Measurements from ENCODE around the gene ZGRF1. TPM values are rescaled to one million over a fixed set of nuclear protein-coding genes. Genes with fewer than 3 reads are reported as not detected.

ZGRF1 gene
- total and polyA plus RNA-seq, 9 of the 15 experiments (the other 6 are each of a cell fraction or from before 2014, with no cell fraction given), result 8.8 to 35.2 (median 22.0) TPM

DNA sequence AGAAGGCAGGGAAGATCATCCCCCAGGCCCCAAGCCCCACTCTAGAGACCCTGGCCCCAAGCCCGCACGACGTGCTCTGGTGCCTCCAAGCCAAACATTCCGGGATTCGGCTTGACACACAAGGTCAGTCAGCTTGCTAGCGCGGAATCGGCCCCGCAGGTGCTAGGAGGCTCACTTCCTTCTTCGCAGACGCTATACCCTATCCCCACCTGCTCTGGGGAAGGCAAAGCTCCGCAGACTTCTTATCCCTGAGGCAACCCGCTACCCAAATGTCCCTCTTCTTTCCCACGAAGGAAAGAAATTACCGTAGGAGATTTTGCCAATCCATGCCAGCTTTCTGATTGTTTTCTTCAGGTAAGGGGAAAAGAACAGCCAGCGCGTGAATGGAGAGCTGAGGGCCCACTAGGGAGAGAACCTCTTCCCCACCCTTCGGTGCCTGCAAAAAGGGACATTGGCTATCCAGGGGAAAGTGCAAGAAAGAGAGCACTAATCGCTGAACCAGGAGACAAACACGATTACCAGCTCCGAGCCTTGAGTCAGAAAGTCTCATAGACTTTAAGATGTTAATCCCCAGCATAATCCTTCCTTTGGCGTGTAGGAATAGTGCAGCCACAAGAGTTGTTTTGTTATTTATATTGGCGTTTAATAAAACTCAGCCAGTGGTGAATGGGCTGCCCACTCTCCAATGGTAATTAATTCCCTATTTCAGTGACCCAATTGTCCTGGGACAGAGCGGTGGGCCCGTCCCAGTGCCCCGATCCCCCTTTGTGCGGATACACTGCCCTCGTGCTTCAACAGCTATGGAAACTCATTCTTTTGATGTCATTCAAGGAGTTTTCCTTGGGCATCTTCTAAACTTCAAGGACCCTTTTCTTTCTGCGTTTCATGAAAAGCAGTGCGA is 115.3 kb downstream of the ZGRF1 start (continued):
- no peak for TF ChIP-seq ZNF77 (CRISPR knock-in tag; IDR thresholded peaks at IDR 0.05)
- TF ChIP-seq WHSC1 (IDR thresholded peaks at IDR 0.05; ENCODE audit: low read length), result no peak
- TF ChIP-seq CBX5 (IDR thresholded peaks at IDR 0.05; ENCODE audit: borderline replicate concordance, low read depth), result no peak

DNA sequence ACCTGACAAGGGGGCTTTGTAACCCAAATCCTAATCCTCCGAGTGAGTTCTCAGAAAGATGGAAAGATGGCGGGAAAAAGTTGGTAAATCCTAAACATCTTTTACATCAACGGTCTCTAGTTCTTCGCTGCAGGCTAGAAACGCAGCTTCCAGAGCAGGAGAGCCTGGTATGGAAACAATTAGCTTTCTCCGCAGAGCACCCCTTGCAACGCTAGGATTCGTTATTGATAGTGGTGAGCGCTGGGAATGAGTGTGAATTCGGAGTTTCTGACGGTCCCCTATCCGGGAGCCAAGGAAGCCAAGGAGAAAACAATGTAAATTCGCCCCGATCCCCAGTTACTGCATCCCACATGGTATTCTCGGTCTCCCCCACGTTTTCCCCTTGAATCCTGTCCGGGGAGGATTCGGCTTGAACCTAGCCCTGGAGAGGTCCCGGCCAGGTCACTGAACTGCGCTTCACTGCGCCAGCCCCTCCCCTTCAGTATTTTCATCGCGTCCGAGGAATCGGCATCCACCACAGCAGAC is 116.0 kb downstream of the ZGRF1 start:
- Histone ChIP-seq H3K9me3 (replicated peaks; ENCODE audit: control insufficient read depth, insufficient read depth, low read depth, low read length) (no peaks in the 10 kb centered on the region), H3K79me2 (ENCODE audit: control insufficient read depth, insufficient read depth, low read length) (no peaks in the 10 kb centered on the region), H2AFZ (ENCODE audit: low read depth, low read length) (no peak overlapping the region), H3K9me1 (ENCODE audit: control insufficient read depth, insufficient read depth, low read length) (no peaks in the 10 kb centered on the region), H3K9ac (ENCODE audit: insufficient read depth in 1 of 2, low read depth in 2 of 2, low read length in 2 of 2) (no peak overlapping the region), H3K4me3 (no peak overlapping the region), H3K4me2 (ENCODE audit: insufficient read depth, low read length) (peak overlapping the region; percentile 37; the same call in 1 of the 2 replicates), H4K20me1 (replicated peaks; ENCODE audit: control insufficient read depth, insufficient read depth, low read length) (no peaks in the 10 kb centered on the region), H3K27me3 (ENCODE audit: control insufficient read depth in 2 of 2, insufficient read depth in 2 of 2, low read length in 2 of 2) (peaks cover 52% of the 10 kb centered on the region in 2 experiments), H3K36me3 (ENCODE audit: control insufficient read depth, insufficient read depth, low read length) (no peaks in the 10 kb centered on the region), H3K27ac (ENCODE audit: extremely low read depth, low read depth, low read length) (no peak overlapping the region), H3K4me1 (replicated peaks in 1 of 2; ENCODE audit: control insufficient read depth in 2 of 2, insufficient read depth in 2 of 2, low read length in 2 of 2) (peaks cover 0 to 28% of the 10 kb centered on the region in 2 experiments; a peak in 4 of 5 replicates)
- WGBS (ENCODE audit: insufficient coverage, low coverage, missing lambda C conversion rate), result 13% methylated on average over 24 of the region's 25 CpGs
- ChIA-PET POLR2A (interaction anchor here (0.7 kb wide), 1 partner anchor 29 kb away, joined by 3 read pairs; no protein-coding TSS in a partner anchor), CTCF (ENCODE audit: low intra/inter-chr PET ratio) (no interaction called here)
- ATAC-seq (no peak), FAIRE-seq (no peak), DNase-seq (ENCODE audit: extremely low read depth in 1 of 4, low spot score in 3 of 4) (no peak)
- in situ Hi-C loops (cut with MboI) (loop anchor here (10.0 kb wide), 2 partner anchors 244 to 416 kb away; no protein-coding TSS in a partner anchor), intact Hi-C loops (cut with micrococcal nuclease) (loop anchor here (5.0 kb wide), 4 partner anchors 103 to 443 kb away; no protein-coding TSS in a partner anchor)
- TF ChIP-seq, protein P1, sequence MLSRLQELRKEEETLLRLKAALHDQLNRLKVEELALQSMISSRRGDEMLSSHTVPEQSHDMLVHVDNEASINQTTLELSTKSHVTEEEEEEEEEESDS (CRISPR knock-in tag; IDR thresholded peaks at IDR 0.05), result no peak
- TF ChIP-seq ZBTB7A (IDR thresholded peaks at IDR 0.05; ENCODE audit: borderline replicate concordance, control insufficient read depth, low read depth, low read length) (no peak), KHSRP (IDR thresholded peaks at IDR 0.05) (no peak), ZNF12 (CRISPR knock-in tag; IDR thresholded peaks at IDR 0.05) (no peak), PRPF4 (IDR thresholded peaks at IDR 0.05; ENCODE audit: insufficient read depth, low read depth, low read length, poor library complexity, severe bottlenecking) (no peak), IRF2 (CRISPR knock-in tag; IDR thresholded peaks at IDR 0.05) (no peak), ZZZ3 (IDR thresholded peaks at IDR 0.05) (no peak), ZNF507 (tag; conservative IDR thresholded peaks at IDR 0.05) (no peak)
- BruUV-seq (replicated peaks), result no TSS peak
